Left lung (tissue), 10 donors: ENCODE measurements around the gene SOAT2. TPM values are rescaled to one million over a fixed set of nuclear protein-coding genes. Genes with fewer than 3 reads are reported as not detected.

Experiments used
- ATAC-seq: fragments of 200-7000 bp; cut with Tn5 transposase; one replicate; pipeline ENCODE4 v1.9.1; 2020; ENCODE audit warnings: moderate library complexity
- DNase-seq, 4 donors: peaks; one replicate each; pipeline ENCODE4 v3.0.0-alpha.2; 2013 to 2020
- H3K27ac ChIP-seq, 2 donors: fragments of 200-600 bp; sonication (generic) in 1 of 2; one replicate each; pipeline versions ENCODE4 v1.5.0 to v1.8.0; 2020 to 2021
- H3K27me3 ChIP-seq, 2 donors: fragments of 200-600 bp; sonication (generic) in 1 of 2; one replicate each; pipeline versions ENCODE4 v1.5.0 to v1.8.0; 2020 to 2021
- H3K36me3 ChIP-seq, 2 donors: fragments of 200-600 bp; sonication (generic) in 1 of 2; one replicate each; pipeline versions ENCODE4 v1.5.0 to v1.8.0; 2020 to 2021
- H3K4me1 ChIP-seq, 2 donors: fragments of 200-600 bp; one replicate each; pipeline ENCODE4 v1.8.0; 2021
- H3K4me3 ChIP-seq, 2 donors: fragments of 200-600 bp; sonication (generic) in 1 of 2; one replicate each; pipeline versions ENCODE4 v1.5.0 to v1.8.0; 2020 to 2021; ENCODE audit warnings: mild to moderate bottlenecking in 1 of 2
- H3K9me3 ChIP-seq, 2 donors: fragments of 200-600 bp; sonication (generic) in 1 of 2; one replicate each; pipeline versions ENCODE4 v1.5.0 to v1.8.0; 2020 to 2021
- intact Hi-C, 2 donors: fragments of 100-400 bp; cut with DNase I; formaldehyde crosslinking; loops; one replicate each; pipeline versions ENCODE4 v1.11.2 to v1.14.2; 2022
- polyA plus RNA-seq, 6 donors: library from polyadenylated mRNA; unstranded; fragments of 120-200 nt; gene quantifications; one replicate each; pipeline ENCODE4 v1.2.1, GENCODE V29; 2013; ENCODE audit not compliant: insufficient read length in 6 of 6
- total RNA-seq, 2 donors: library from RNA; stranded (reverse); fragmentation: NEBNext Ultra II Directional; extraction: Animal tissue kit (Norgen Biotek cat#: 25700); gene quantifications; one replicate each; pipeline ENCODE4 v1.2.1, GENCODE V29; 2021
- TF ChIP-seq, protein P1 (sequence below), 2 donors: fragments of 200-600 bp; sonication (generic) in 1 of 2; IDR thresholded peaks; one replicate each; pipeline versions ENCODE4 v1.5.0 to v1.8.0; 2021; ENCODE audit warnings: antibody characterized with exemption in 2 of 2
- donor health status: DM: no; HTN: yes; CAD: no.
- donor health status: DM: no; HTN: no; CAD: no.

Gene SOAT2
- total and polyA plus RNA-seq, 8 donors: 0.13 to 0.42 (median 0.19) TPM; not detected in 2

DNA sequence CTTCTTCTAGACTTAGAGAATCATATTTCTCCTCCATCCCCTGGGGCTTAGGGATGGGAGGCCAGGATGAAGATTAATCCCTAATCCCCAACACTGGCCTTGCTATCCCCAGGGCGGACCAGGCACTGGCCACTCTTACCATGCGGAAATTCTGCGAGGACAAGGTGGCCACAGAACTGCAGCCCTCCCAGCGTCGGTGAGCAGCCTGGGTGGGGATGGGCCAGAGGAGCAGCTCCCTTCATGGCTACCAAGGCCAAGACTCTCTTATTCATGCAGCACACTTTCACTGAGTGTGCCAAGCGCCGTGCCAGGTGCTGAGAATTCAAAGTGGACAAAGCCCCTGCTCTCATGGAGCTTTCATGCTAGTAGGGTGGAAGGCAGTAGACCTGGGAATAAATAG, 46.4 kb upstream of the SOAT2 start:
- ATAC-seq (no peak), DNase-seq (no peak)
- no peak overlapping the region for H3K27ac ChIP-seq
- TF ChIP-seq, protein P1, sequence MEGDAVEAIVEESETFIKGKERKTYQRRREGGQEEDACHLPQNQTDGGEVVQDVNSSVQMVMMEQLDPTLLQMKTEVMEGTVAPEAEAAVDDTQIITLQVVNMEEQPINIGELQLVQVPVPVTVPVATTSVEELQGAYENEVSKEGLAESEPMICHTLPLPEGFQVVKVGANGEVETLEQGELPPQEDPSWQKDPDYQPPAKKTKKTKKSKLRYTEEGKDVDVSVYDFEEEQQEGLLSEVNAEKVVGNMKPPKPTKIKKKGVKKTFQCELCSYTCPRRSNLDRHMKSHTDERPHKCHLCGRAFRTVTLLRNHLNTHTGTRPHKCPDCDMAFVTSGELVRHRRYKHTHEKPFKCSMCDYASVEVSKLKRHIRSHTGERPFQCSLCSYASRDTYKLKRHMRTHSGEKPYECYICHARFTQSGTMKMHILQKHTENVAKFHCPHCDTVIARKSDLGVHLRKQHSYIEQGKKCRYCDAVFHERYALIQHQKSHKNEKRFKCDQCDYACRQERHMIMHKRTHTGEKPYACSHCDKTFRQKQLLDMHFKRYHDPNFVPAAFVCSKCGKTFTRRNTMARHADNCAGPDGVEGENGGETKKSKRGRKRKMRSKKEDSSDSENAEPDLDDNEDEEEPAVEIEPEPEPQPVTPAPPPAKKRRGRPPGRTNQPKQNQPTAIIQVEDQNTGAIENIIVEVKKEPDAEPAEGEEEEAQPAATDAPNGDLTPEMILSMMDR (IDR thresholded peaks at IDR 0.05): no peak
- peaks cover 0 to 55% of the 10 kb centered on the region in 2 donors for H3K36me3 ChIP-seq
- peaks cover 28 to 47% of the 10 kb centered on the region in 2 donors for H3K4me1 ChIP-seq
- intact Hi-C loops: no loop called here
- H3K4me3 ChIP-seq: no peak overlapping the region
- H3K9me3 ChIP-seq: no peaks in the 10 kb centered on the region
- no peaks in the 10 kb centered on the region for H3K27me3 ChIP-seq

DNA sequence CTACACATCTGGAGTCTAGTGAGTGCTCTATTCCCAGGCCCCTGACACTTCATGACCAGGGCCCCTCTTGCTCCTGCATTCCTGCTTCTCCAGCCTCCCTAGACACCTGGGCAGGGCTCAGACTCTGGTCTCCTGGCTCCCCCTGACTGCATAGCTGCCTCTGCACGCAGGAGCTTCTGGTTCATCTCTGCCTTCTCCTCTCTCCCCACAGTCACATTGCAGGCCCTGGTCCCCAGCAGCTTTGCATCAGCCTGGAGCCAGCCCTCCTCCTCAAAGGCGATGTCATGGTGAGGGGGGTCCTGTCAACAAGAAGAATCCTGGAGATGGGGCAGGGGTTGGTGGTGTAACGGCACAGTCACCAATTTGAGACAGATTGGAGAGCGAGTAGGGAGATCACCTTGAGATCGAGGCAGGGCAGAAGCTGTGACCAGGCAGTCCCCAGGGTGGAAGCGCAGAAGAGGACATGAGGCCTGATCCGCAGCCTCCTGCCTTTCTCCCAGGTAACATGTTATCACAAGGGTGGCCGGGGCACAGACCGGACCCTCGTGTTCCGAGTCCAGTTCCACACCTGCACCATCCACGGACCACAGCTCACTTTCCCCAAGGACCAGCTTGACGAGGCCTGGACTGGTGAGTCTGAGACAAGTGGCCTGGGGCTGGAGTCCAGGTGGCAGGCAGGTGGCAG, 45.3 kb upstream of the SOAT2 start:
- Histone ChIP-seq H3K9me3 (no peaks in the 10 kb centered on the region), H3K36me3 (peaks cover 5 to 63% of the 10 kb centered on the region in 2 donors), H3K27me3 (no peaks in the 10 kb centered on the region), H3K4me1 (peaks cover 26 to 47% of the 10 kb centered on the region in 2 donors), H3K4me3 (no peak overlapping the region), H3K27ac (no peak overlapping the region)
- ATAC-seq (no peak), DNase-seq (peak in 1 of 4 donors; percentile 30)
- TF ChIP-seq, protein P1 (IDR thresholded peaks at IDR 0.05): no peak
- intact Hi-C loops: no loop called here

DNA sequence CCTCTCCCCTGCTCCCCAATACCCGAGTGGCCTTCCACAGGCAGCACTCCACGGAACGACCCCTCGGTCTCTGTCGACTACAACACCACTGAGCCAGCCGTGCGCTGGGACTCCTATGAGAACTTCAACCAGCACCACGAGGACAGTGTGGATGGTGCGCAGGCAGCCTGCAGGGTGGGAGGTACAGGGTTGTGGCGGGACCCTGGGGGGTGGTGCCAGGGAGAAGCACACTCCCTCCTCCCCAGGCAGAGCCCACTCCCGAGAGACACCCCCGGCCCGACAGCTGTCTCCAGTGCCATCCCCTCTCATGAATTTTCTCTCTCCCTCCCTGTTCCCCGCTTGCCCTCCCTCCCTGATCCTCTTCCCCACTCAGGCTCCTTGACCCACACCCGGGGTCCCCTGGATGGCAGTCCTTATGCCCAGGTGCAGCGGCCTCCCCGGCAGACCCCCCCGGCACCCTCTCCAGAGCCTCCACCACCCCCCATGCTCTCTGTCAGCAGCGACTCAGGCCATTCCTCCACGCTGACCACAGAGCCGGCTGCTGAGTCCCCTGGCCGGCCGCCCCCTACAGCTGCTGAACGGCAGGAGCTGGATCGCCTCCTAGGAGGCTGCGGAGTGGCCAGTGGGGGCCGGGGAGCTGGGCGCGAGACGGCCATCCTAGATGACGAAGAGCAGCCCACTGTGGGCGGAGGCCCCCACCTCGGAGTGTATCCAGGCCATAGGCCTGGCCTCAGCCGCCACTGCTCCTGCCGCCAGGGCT, 44.4 kb upstream of the SOAT2 start:
- Histone ChIP-seq H3K4me1 (peaks cover 18 to 38% of the 10 kb centered on the region in 2 donors), H3K27ac (no peak overlapping the region), H3K36me3 (peaks cover 5 to 72% of the 10 kb centered on the region in 2 donors), H3K9me3 (no peaks in the 10 kb centered on the region), H3K4me3 (no peak overlapping the region), H3K27me3 (no peaks in the 10 kb centered on the region)
- ATAC-seq (no peak), DNase-seq (peak in 1 of 4 donors; percentile 30)
- TF ChIP-seq, protein P1 (IDR thresholded peaks at IDR 0.05): no peak
- intact Hi-C loops: no loop called here

DNA sequence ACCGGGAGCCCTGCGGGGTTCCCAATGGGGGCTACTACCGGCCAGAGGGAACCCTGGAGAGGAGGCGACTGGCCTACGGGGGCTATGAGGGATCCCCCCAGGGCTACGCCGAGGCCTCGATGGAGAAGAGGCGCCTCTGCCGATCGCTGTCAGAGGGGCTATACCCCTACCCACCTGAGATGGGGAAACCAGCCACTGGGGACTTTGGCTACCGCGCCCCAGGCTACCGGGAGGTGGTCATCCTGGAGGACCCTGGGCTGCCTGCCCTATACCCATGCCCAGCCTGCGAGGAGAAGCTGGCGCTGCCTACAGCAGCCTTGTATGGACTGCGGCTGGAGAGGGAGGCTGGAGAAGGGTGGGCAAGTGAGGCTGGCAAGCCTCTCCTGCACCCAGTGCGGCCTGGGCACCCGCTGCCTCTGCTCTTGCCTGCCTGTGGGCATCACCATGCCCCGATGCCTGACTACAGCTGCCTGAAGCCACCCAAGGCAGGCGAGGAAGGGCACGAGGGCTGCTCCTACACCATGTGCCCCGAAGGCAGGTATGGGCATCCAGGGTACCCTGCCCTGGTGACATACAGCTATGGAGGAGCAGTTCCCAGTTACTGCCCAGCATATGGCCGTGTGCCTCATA, 43.7 kb upstream of the SOAT2 start:
- peaks cover 11 to 32% of the 10 kb centered on the region in 2 donors for H3K4me1 ChIP-seq
- no peak overlapping the region for H3K27ac ChIP-seq
- intact Hi-C loops: no loop called here

More for the DNA sequence above, 43.7 kb upstream of the SOAT2 start:
- no peak for DNase-seq
- no peaks in the 10 kb centered on the region for H3K9me3 ChIP-seq
- ATAC-seq: no peak
- H3K4me3 ChIP-seq: no peak overlapping the region
- TF ChIP-seq, protein P1 (IDR thresholded peaks at IDR 0.05): no peak
- H3K36me3 ChIP-seq: peaks cover 5 to 79% of the 10 kb centered on the region in 2 donors
- H3K27me3 ChIP-seq: no peaks in the 10 kb centered on the region
